Body of pancreas (tissue), 4 donors: ENCODE results near the gene KLHL29. TPM values are rescaled to one million over a fixed set of nuclear protein-coding genes. Genes with fewer than 3 reads are reported as not detected.

Experiments
- ATAC-seq: fragments of 150-250 bp; one replicate; pipeline ENCODE4 v1.9.1; 2016
- DNase-seq, 4 donors: peaks; one replicate each; pipeline ENCODE4 v3.0.0-alpha.2; 2019
- H3K27ac ChIP-seq, 4 donors: fragments of 200-600 bp; sonication (generic); 1 replicate in 3 of 4; 2 replicates in 1 of 4; pipeline versions ENCODE4 v1.5.1 to v1.6.1; 2016 to 2019; ENCODE audit warnings: mild to moderate bottlenecking in 1 of 4, mixed read lengths in 1 of 4, moderate library complexity in 1 of 4
- H3K27me3 ChIP-seq, 2 donors: fragments of 200-600 bp; sonication (generic); one replicate each; pipeline ENCODE4 v1.6.0; 2016; ENCODE audit warnings: mild to moderate bottlenecking in 1 of 2
- H3K36me3 ChIP-seq, 2 donors: fragments of 200-600 bp; sonication (generic); replicated peaks in 1 of 2; 2 replicates each; pipeline ENCODE4 v1.5.1; 2016; ENCODE audit warnings: low read depth in 2 of 2; ENCODE audit not compliant: insufficient read depth in 1 of 2
- H3K4me1 ChIP-seq: fragments of 200-600 bp; sonication (generic); one replicate; pipeline ENCODE4 v1.6.0; 2016
- H3K4me3 ChIP-seq, 2 donors: fragments of 200-600 bp; sonication (generic); 1 replicate in 1 of 2; 2 replicates in 1 of 2; pipeline ENCODE4 v1.5.1; 2016 to 2019
- H3K9me3 ChIP-seq, 3 donors: fragments of 200-600 bp; sonication (generic); 1 replicate in 2 of 3; 2 replicates in 1 of 3; pipeline ENCODE4 v1.5.1; 2016
- POLR2A ChIP-seq, 3 donors: fragments of 450-650 bp; IDR thresholded peaks; one replicate each; pipeline ENCODE4 v1.6.1; 2016; ENCODE audit warnings: antibody characterized with exemption in 3 of 3, mild to moderate bottlenecking in 2 of 3
- WGBS, 2 donors: methylation state at CpG; one replicate each; pipeline ENCODE4 v1.1.5; 2017; 5-methylcytosine and 5-hydroxymethylcytosine counted together
- intact Hi-C: fragments of 100-400 bp; cut with DNase I; formaldehyde crosslinking; loops from one replicate; pipeline ENCODE4 v1.15.1; 2023
- total RNA-seq, 2 donors: library from RNA; depleted of rRNA; stranded (reverse); fragments of >200 nt; gene quantifications; one replicate each; pipeline ENCODE4 v1.1.0, GENCODE V29; 2016
- TF ChIP-seq, protein P1 (sequence below), 7 experiments: fragments of 450-650 bp in 4 of 7; fragments of 200-600 bp in 3 of 7; sonication (generic) in 3 of 7; IDR thresholded peaks; one replicate each; pipeline ENCODE4 v1.5.1; 2016 to 2019; ENCODE audit warnings: antibody characterized with exemption in 7 of 7

The KLHL29 gene
- total RNA-seq, 2 donors from 2014 or later: 4.0 to 4.4 TPM

DNA sequence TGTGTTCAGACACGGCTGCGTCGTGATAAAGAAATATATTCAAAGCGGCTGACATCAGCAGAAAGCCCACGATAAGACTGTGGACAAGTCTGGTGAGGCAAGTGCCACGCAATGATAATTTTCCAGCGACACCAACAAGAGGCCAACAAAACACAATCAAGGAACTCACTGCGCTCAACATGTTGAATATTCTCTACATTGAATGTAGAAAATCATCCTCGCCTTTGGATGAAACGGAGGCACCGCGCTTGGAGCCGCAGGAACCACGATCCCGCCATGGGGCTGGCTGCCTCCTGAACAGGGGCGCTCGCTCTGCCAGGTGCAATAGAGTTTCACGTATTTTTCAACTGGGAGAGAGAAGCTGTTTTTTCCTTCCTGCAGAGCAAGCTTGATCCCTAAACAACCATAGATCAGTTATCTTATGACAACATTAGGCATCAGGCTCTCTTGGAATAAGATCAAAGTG, 321.7 kb downstream of the KLHL29 start:
- H3K27ac ChIP-seq: no peak overlapping the region
- DNase-seq: no peak

DNA sequence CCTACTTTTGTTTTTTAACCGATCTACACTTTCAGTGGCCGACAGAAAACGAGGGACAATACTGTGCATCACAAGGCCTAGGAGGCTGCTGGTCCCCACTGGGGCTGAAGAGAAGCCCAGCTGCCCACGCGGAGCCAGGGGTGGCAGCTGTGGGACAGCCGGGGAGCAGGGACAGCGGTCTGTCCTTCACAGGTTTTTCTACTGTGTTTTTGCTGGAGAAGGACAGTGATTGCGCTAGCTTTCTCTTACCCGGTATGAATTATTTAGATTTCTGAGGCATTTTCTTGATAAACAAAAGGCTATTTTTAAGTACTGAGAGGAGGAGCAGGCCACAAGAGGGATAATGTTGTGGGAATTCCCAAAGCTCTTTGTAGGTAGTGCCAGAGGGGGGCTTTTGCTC, 322.1 kb downstream of the KLHL29 start:
- DNase-seq (no peak), ATAC-seq (no peak)
- no peaks in the 10 kb centered on the region for H3K9me3 ChIP-seq
- no peak overlapping the region for H3K27ac ChIP-seq
- no peak for TF ChIP-seq POLR2A (IDR thresholded peaks at IDR 0.05)
- TF ChIP-seq, protein P1, sequence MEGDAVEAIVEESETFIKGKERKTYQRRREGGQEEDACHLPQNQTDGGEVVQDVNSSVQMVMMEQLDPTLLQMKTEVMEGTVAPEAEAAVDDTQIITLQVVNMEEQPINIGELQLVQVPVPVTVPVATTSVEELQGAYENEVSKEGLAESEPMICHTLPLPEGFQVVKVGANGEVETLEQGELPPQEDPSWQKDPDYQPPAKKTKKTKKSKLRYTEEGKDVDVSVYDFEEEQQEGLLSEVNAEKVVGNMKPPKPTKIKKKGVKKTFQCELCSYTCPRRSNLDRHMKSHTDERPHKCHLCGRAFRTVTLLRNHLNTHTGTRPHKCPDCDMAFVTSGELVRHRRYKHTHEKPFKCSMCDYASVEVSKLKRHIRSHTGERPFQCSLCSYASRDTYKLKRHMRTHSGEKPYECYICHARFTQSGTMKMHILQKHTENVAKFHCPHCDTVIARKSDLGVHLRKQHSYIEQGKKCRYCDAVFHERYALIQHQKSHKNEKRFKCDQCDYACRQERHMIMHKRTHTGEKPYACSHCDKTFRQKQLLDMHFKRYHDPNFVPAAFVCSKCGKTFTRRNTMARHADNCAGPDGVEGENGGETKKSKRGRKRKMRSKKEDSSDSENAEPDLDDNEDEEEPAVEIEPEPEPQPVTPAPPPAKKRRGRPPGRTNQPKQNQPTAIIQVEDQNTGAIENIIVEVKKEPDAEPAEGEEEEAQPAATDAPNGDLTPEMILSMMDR (IDR thresholded peaks at IDR 0.05): no peak
- no peaks in the 10 kb centered on the region for H3K4me1 ChIP-seq
- H3K4me3 ChIP-seq: no peak overlapping the region
- H3K27me3 ChIP-seq: no peaks in the 10 kb centered on the region
- H3K36me3 ChIP-seq: no peaks in the 10 kb centered on the region
- WGBS, 2 donors: 71 to 76% methylated on average over 9 of the region's 9 CpGs
- intact Hi-C loops: no loop called here

More for the DNA sequence above, 321.7 kb downstream of the KLHL29 start:
- H3K36me3 ChIP-seq: no peaks in the 10 kb centered on the region
- H3K4me3 ChIP-seq: no peak overlapping the region
- H3K4me1 ChIP-seq: no peaks in the 10 kb centered on the region
- TF ChIP-seq, protein P1 (IDR thresholded peaks at IDR 0.05): no peak
- TF ChIP-seq POLR2A (IDR thresholded peaks at IDR 0.05): no peak
- intact Hi-C loops: no loop called here
- no peaks in the 10 kb centered on the region for H3K27me3 ChIP-seq
- WGBS, 2 donors: 94 to 95% methylated on average over 18 of the region's 18 CpGs
- ATAC-seq: no peak
- no peaks in the 10 kb centered on the region for H3K9me3 ChIP-seq

DNA sequence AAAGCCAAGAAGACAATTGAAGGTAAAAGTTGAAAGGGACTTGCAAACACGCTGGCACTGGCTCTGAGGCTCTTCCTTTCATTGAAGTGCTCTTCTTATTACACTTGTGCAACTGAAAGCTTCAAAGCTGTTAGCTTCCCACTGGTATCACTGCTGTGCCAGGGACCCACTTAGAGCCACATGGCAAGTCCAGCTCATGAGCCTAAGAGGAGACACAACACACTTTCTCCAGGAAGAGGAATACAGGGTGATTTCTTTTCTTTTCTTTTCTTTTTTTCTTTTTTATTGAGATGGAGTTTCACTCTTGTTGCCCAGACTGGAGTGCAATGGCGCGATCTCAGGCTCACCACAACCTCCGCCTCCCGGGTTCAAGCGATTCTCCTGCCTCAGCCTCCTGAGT, 323.8 kb downstream of the KLHL29 start:
- no peak overlapping the region for H3K27ac ChIP-seq
- no peak for TF ChIP-seq POLR2A (IDR thresholded peaks at IDR 0.05)
- TF ChIP-seq, protein P1 (IDR thresholded peaks at IDR 0.05): no peak
- no peaks in the 10 kb centered on the region for H3K27me3 ChIP-seq
- no peak for DNase-seq
- no peaks in the 10 kb centered on the region for H3K4me1 ChIP-seq
- intact Hi-C loops: no loop called here
- no peaks in the 10 kb centered on the region for H3K36me3 ChIP-seq
- WGBS, 2 donors: 94 to 99% methylated on average over 6 of the region's 6 CpGs
- H3K9me3 ChIP-seq: no peaks in the 10 kb centered on the region
- ATAC-seq: no peak
- no peak overlapping the region for H3K4me3 ChIP-seq

DNA sequence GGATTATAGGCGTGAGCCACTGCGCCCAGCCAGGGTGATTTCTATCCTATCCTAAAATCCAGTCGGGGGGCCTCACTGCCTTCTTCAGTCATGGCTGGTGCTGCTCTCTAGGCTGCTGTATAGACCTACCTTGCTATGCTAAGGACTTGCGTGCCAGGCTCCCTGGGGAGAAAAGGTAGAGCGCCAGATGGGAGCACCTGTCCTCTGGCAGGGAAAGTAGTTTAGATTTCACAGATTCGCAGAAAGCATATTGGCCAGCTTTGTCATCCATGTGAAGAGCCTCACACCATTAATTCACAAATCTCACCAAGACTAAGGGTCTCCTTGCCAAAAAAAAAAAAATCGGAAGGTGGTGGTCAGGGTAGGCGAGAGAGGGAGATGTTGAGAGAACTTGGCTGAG, 324.3 kb downstream of the KLHL29 start:
- H3K27ac ChIP-seq: no peak overlapping the region
- no peak overlapping the region for H3K4me3 ChIP-seq
- ATAC-seq (no peak), DNase-seq (no peak)
- TF ChIP-seq, protein P1 (IDR thresholded peaks at IDR 0.05): no peak
- TF ChIP-seq POLR2A (IDR thresholded peaks at IDR 0.05): no peak
- no peaks in the 10 kb centered on the region for H3K27me3 ChIP-seq
- no peaks in the 10 kb centered on the region for H3K4me1 ChIP-seq
- H3K36me3 ChIP-seq: no peaks in the 10 kb centered on the region
- intact Hi-C loops: no loop called here
- WGBS, 2 donors: 92 to 95% methylated on average over 6 to 8 of the region's 8 CpGs
- no peaks in the 10 kb centered on the region for H3K9me3 ChIP-seq

DNA sequence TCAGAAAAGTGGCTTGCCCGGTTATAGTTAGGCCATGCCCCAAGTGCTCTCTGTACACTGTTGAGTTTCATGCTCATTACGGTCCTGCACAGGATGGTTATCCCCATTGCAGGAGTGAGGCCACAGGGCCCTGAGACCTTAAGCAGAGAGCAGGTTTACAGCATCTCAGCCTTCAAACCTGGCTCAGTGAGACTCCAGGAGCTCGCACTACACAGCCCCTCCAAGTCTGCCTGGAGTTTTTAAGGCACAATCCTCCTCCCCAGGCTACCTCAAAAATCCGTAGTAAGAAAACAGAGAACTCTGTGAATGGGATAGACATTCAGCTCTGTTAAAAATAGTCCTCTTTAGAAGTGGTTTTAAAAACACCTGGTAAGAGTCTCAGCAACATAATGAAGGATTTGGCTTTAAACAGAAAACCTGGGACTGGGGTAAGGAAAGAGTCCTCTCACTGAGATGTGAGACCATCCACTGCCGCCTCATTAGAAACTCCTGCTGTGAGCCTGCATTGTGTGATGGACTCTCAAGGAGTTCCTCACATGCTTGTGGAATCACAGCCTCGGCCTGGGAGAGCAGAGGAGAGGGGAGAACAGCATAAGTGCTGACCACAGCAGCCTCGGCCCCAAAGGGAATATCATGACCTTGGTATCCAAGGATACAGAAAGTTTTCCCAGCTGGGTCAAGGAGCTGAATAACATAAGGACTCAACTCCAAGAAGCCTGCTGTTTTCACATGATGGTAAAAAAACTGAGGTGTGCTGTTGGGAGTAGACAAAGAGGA, 327.2 kb downstream of the KLHL29 start:
- Histone ChIP-seq H3K27ac (no peak overlapping the region), H3K36me3 (no peaks in the 10 kb centered on the region), H3K27me3 (no peaks in the 10 kb centered on the region), H3K4me3 (no peak overlapping the region), H3K9me3 (no peaks in the 10 kb centered on the region), H3K4me1 (no peaks in the 10 kb centered on the region)
- intact Hi-C loops: no loop called here
- WGBS, 2 donors: 84 to 87% methylated on average over 7 of the region's 7 CpGs
- DNase-seq (no peak), ATAC-seq (no peak)
- no peak for TF ChIP-seq POLR2A (IDR thresholded peaks at IDR 0.05)
- TF ChIP-seq, protein P1 (IDR thresholded peaks at IDR 0.05): no peak
